Measurements from ENCODE around the gene DIABLO.
"Not testable (repeated sequence)": the region's sequence is repeated elsewhere in the genome, so short reads cannot be mapped to it uniquely, and the experiment has no call there.

Gene DIABLO

DNA sequence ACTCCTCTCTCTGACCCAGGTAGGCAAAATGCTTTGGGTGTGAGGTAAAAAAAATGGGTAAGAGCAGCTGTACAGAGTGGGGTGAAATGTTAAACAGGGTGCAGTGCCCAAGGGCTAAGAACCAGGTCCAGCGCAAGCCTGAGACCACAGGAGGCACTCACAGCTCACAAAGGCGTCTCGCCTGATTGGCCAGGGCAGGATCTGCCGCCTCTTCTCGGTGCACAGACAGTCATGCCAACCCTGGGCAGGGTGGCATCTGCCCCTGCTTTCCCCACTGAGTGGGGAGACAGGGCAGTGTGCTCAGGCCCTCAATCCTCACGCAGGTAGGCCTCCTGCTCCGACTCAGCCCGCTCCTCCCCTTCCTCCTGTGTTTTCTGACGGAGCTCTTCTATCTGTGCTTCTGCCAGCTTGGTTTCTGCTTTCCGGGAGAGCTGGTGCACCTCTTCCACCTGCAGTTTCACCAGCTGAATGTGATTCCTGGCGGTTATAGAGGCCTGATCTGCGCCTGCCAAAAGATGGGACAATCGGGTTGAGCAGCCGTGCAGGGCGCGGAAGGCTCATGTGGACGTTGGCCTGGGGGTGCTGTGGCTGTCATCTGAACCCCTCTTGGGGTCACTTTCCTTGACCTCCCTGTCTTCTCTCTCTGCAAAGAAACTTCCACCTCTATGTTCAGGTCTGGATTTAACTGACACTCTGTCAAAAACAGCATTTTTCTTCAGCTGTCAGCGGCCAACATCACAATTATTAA lies 17.6 kb downstream of the DIABLO start:
- Histone ChIP-seq H3K4me3 (ENCODE audit: low read depth in 1 of 2, low read length in 2 of 2) (no peak overlapping the region), H3K4me1 (ENCODE audit: control insufficient read depth in 1 of 2, insufficient read depth in 2 of 2, low read length in 2 of 2) (peaks cover 0 to 7% of the 10 kb centered on the region in 2 donors), H3K9me3 (ENCODE audit: control insufficient read depth in 1 of 2, low read length in 2 of 2) (no peaks in the 10 kb centered on the region), H3K27me3 (ENCODE audit: low read depth, low read length) (peaks cover 14% of the 10 kb centered on the region), H3K27ac (ENCODE audit: low read length) (no peak overlapping the region), H3K36me3 (ENCODE audit: control insufficient read depth in 1 of 2, insufficient read depth in 2 of 2, low read length in 2 of 2) (peaks cover 23 to 42% of the 10 kb centered on the region in 2 donors)

DNA sequence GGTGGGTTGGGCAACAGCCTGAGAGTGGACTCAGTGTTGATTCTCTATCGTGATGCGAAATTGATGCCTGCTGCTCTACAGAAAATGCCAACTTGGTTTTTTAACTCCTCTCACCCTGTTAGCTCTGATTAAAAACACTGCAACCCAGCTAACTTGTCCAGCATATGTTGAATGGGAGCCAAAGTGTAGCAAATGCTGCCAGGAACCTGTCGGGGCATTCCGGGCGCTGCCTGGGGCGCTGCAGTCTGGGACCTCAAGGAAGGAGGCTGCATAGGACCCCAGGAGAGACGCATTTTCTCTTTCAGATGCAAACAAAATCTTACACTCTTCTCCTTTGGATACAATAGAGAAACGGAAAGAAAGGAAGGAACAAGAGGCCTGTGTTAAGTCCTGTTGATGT lies 18.5 kb downstream of the DIABLO start:
- Histone ChIP-seq H3K4me3 (ENCODE audit: low read depth in 1 of 2, low read length in 2 of 2) (no peak overlapping the region), H3K27me3 (ENCODE audit: low read depth, low read length) (peaks cover 18% of the 10 kb centered on the region), H3K27ac (ENCODE audit: low read length) (no peak overlapping the region), H3K36me3 (ENCODE audit: control insufficient read depth in 1 of 2, insufficient read depth in 2 of 2, low read length in 2 of 2) (peaks cover 18 to 34% of the 10 kb centered on the region in 2 donors), H3K9me3 (ENCODE audit: control insufficient read depth in 1 of 2, low read length in 2 of 2) (no peaks in the 10 kb centered on the region), H3K4me1 (ENCODE audit: control insufficient read depth in 1 of 2, insufficient read depth in 2 of 2, low read length in 2 of 2) (peaks cover 0 to 12% of the 10 kb centered on the region in 2 donors)

DNA sequence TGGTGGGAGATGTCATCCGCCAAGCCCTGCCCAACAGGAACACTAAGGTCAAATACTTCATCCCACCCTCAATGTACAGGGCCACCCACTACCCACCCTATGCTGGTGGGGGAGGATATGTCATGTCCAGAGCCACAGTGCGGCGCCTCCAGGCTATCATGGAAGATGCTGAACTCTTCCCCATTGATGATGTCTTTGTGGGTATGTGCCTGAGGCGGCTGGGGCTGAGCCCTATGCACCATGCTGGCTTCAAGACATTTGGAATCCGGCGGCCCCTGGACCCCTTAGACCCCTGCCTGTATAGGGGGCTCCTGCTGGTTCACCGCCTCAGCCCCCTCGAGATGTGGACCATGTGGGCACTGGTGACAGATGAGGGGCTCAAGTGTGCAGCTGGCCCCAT lies 18.9 kb downstream of the DIABLO start:
- peaks cover 0 to 12% of the 10 kb centered on the region in 2 donors for H3K4me1 ChIP-seq (ENCODE audit: control insufficient read depth in 1 of 2, insufficient read depth in 2 of 2, low read length in 2 of 2)
- peaks cover 18% of the 10 kb centered on the region for H3K27me3 ChIP-seq (ENCODE audit: low read depth, low read length)
- H3K9me3 ChIP-seq (ENCODE audit: control insufficient read depth in 1 of 2, low read length in 2 of 2) = no peaks in the 10 kb centered on the region
- no peak overlapping the region for H3K27ac ChIP-seq (ENCODE audit: low read length)
- H3K4me3 ChIP-seq (ENCODE audit: low read depth in 1 of 2, low read length in 2 of 2) = no peak overlapping the region
- H3K36me3 ChIP-seq (ENCODE audit: control insufficient read depth in 1 of 2, insufficient read depth in 2 of 2, low read length in 2 of 2) = peaks cover 14 to 30% of the 10 kb centered on the region in 2 donors

DNA sequence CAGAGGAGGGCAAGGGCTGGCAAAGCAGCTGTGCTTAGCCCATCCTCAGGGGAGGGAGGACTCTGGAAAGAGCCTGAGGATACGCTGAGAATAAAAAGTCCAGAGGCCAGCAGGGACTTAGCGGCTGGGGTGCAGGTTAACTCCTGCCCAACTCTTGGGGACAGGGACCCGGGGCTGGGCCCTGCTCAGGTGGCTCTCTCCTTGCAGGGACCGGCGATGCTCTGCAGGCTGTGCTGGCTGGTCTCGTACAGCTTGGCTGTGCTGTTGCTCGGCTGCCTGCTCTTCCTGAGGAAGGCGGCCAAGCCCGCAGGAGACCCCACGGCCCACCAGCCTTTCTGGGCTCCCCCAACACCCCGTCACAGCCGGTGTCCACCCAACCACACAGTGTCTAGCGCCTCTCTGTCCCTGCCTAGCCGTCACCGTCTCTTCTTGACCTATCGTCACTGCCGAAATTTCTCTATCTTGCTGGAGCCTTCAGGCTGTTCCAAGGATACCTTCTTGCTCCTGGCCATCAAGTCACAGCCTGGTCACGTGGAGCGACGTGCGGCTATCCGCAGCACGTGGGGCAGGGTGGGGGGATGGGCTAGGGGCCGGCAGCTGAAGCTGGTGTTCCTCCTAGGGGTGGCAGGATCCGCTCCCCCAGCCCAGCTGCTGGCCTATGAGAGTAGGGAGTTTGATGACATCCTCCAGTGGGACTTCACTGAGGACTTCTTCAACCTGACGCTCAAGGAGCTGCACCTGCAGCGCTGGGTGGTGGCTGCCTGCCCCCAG lies 19.6 kb downstream of the DIABLO start:
- Histone ChIP-seq H3K4me1 (ENCODE audit: control insufficient read depth in 1 of 2, insufficient read depth in 2 of 2, low read length in 2 of 2) (peaks cover 0 to 12% of the 10 kb centered on the region in 2 donors), H3K36me3 (ENCODE audit: control insufficient read depth in 1 of 2, insufficient read depth in 2 of 2, low read length in 2 of 2) (peaks cover 13 to 25% of the 10 kb centered on the region in 2 donors), H3K27ac (ENCODE audit: low read length) (no peak overlapping the region), H3K9me3 (ENCODE audit: control insufficient read depth in 1 of 2, low read length in 2 of 2) (no peaks in the 10 kb centered on the region), H3K27me3 (ENCODE audit: low read depth, low read length) (peaks cover 18% of the 10 kb centered on the region), H3K4me3 (ENCODE audit: low read depth in 1 of 2, low read length in 2 of 2) (no peak overlapping the region)

DNA sequence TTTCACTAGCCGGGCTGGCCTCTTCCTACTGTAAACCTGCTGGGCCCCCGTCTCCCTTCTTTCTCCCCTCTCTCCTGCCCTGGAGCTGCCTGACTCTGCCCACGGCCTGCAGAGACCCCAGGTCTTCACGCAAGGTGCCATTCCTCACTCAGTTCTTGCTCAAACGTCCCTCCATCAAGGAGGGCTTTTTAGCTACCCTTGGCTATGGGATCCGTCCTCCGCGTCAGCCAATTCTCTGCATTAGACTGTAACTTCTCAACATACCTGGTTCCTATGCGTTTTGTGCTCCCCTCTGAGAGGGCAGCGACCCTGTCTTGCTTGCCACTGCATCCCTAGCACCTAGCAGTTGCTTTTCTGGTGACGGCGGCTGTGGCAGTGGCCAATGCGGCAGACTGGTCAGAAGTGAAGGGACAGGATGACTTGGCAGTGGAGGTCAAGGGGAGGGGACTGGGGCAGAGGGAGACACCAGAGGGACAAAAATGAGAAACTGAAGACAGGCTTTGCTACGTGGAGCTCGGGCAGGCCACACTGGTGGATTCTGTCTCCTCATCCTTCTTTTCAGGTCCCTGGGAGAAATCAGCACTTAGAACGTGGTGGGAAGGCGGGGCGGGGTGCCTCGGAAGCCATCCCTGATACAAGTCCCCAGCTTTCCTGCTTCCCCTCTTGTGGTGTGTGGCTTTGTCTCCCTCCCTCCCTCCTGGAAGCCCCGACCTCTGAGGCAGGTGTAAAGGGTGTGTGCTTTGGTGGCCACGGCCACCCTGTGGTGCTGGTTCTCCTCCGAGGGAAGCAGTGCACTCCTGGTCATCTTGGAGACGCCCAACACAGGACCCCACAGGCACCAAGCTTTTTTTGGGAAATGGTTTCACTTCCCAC lies 20.6 kb downstream of the DIABLO start:
- no peaks in the 10 kb centered on the region for H3K9me3 ChIP-seq (ENCODE audit: control insufficient read depth in 1 of 2, low read length in 2 of 2)
- no peak overlapping the region for H3K4me3 ChIP-seq (ENCODE audit: low read depth in 1 of 2, low read length in 2 of 2)
- H3K36me3 ChIP-seq (ENCODE audit: control insufficient read depth in 1 of 2, insufficient read depth in 2 of 2, low read length in 2 of 2) = peaks cover 13 to 22% of the 10 kb centered on the region in 2 donors
- H3K27ac ChIP-seq (ENCODE audit: low read length) = no peak overlapping the region
- H3K27me3 ChIP-seq (ENCODE audit: low read depth, low read length) = peaks cover 18% of the 10 kb centered on the region
- peaks cover 0 to 12% of the 10 kb centered on the region in 2 donors for H3K4me1 ChIP-seq (ENCODE audit: control insufficient read depth in 1 of 2, insufficient read depth in 2 of 2, low read length in 2 of 2)

DNA sequence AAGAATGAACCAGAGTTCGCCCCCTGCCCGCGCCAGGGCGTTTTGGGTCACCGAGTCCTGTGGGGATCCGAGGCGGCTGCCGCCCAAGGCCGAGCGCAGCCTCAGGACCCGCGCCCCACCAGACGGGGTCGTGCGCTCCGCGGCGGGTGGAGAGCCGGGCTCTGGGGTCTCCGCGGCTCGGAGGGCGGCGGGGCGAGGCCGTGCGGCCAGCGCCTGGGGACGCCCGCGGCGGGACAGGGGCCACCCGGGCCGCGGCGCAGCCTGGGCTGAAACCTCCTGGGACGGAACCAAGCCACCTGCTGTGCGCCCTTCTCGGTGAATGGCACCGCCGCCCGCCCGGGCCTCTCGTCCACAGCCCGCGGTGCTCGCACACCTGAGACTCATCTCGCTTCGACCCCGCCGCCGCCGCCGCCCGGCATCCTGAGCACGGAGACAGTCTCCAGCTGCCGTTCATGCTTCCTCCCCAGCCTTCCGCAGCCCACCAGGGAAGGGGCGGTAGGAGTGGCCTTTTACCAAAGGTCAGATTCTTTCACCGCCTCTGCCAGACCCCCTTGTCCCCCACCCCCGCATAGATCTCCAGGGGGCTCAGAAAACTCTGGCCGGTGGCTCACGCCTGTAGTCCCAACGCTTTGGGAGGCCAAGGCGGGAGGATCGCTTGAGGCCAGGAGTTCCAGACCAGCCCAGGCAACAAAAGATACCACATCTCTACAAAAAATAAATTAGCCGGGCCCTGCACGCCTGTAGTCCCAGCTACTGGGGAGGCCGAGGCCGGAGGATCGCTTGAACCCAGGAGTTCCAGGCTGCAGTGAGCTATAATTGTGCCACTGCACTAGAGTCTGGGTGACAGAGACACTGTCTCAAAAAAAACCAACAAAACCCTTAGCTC lies 21.4 kb downstream of the DIABLO start:
- peak overlapping the region in 1 of 2 donors; percentile 61 for H3K4me3 ChIP-seq (ENCODE audit: low read depth in 1 of 2, low read length in 2 of 2)
- peaks cover 10 to 19% of the 10 kb centered on the region in 2 donors for H3K36me3 ChIP-seq (ENCODE audit: control insufficient read depth in 1 of 2, insufficient read depth in 2 of 2, low read length in 2 of 2)
- no peak overlapping the region for H3K27ac ChIP-seq (ENCODE audit: low read length)
- peaks cover 0 to 12% of the 10 kb centered on the region in 2 donors for H3K4me1 ChIP-seq (ENCODE audit: control insufficient read depth in 1 of 2, insufficient read depth in 2 of 2, low read length in 2 of 2)
- no peaks in the 10 kb centered on the region for H3K9me3 ChIP-seq (ENCODE audit: control insufficient read depth in 1 of 2, low read length in 2 of 2)
- peaks cover 18% of the 10 kb centered on the region for H3K27me3 ChIP-seq (ENCODE audit: low read depth, low read length)

DNA sequence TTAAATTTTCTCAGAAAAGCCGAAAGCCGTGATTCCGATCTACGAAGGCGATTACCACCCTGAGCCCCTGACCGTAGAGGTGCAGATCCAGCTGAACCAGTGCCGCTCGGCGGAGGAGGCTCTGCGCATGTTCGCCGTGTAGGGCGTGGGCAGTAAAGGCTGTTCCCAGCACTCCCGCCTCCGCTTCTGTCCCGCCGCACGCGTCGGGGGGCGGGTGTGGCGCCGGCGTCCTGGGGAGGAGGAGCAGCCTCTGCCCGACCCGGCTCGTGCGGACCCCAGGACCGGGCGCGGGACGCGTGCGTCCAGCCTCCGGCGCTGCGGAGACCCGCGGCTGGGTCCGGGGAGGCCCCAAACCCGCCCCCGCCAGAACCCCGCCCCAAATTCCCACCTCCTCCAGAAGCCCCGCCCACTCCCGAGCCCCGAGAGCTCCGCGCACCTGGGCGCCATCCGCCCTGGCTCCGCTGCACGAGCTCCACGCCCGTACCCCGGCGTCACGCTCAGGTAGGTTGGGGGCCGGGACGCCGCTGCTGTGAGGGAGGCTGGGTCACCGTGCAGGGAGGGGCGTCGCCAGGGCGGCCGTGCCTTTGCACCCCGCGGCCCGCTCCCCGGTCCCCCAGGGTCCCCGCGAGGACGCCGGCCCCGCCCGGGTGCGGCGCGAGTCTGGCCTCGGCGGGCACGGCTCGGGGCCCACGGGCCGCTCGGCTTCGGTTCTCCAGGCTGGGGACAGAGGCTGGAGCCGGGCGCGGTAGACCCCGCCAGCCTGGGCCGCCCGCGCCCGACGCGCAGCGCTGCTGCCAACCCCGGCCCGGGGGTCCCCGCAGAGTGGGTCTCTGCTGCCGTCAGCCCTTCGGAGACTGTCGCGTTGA lies 22.3 kb downstream of the DIABLO start, which contains the start of gene B3GNT4:
Gene B3GNT4 (plus strand): TSS at position 409 of the 866 bp plus-strand sequence. CDS start 910 bp downstream, outside the sequence.
- peaks cover 0 to 12% of the 10 kb centered on the region in 2 donors for H3K4me1 ChIP-seq (ENCODE audit: control insufficient read depth in 1 of 2, insufficient read depth in 2 of 2, low read length in 2 of 2)
- peak within 1 kb of the TSS; percentile 56 to 61 for H3K4me3 ChIP-seq (ENCODE audit: low read depth in 1 of 2, low read length in 2 of 2)
- H3K9me3 ChIP-seq (ENCODE audit: control insufficient read depth in 1 of 2, low read length in 2 of 2) = no peaks in the 10 kb centered on the region
- peaks cover 18% of the 10 kb centered on the region for H3K27me3 ChIP-seq (ENCODE audit: low read depth, low read length)
- H3K27ac ChIP-seq (ENCODE audit: low read length) = no peak within 1 kb of the TSS
- peaks cover 9 to 18% of the 10 kb centered on the region in 2 donors for H3K36me3 ChIP-seq (ENCODE audit: control insufficient read depth in 1 of 2, insufficient read depth in 2 of 2, low read length in 2 of 2)

DNA sequence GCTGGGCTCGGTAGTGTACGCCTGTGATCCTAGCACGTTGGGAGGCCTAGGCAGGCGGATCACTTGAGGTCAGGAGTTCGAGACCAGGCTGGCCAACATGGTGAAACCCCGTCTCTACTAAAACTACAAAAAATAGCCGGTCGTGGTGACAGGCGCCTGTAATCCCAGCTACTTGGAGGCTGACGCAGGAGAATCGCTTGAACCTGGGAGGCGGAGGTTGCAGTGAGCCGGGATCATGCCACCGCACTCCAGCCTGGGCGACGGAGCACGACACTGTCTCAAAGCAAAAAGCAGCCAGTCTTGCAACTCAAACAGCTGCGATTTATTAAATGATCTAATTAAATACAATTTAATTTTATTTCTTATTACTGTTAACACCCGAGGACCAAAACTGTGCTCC lies 23.0 kb downstream of the DIABLO start:
- peaks cover 18% of the 10 kb centered on the region for H3K27me3 ChIP-seq (ENCODE audit: low read depth, low read length)
- peaks cover 1 to 10% of the 10 kb centered on the region in 2 donors for H3K36me3 ChIP-seq (ENCODE audit: control insufficient read depth in 1 of 2, insufficient read depth in 2 of 2, low read length in 2 of 2)
- not testable (repeated sequence) for H3K27ac ChIP-seq (ENCODE audit: low read length); H3K9me3 ChIP-seq (ENCODE audit: control insufficient read depth in 1 of 2, low read length in 2 of 2)
- peak overlapping the region; percentile 56 to 61 for H3K4me3 ChIP-seq (ENCODE audit: low read depth in 1 of 2, low read length in 2 of 2)
- peaks cover 0 to 12% of the 10 kb centered on the region in 2 donors for H3K4me1 ChIP-seq (ENCODE audit: control insufficient read depth in 1 of 2, insufficient read depth in 2 of 2, low read length in 2 of 2)

DNA sequence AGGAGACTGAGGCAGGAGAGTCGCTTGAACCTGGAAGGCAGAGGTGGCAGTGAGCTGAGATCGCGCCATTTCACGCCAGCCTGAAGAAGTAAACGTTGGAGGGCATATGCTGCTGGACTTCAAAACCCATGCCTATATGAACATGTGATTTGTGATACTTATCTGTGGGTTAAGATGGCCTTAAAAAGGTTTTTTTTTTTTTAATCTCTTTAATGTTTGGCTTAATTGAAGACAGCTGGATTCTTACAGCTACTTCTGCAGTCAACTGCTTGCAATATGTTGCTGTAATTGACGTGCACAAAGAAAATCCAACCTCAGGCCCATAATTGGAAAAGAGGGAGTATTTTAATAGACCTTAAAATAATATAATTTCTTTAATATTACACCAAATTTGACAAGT lies 23.8 kb downstream of the DIABLO start:
- peaks cover 18% of the 10 kb centered on the region for H3K27me3 ChIP-seq (ENCODE audit: low read depth, low read length)

More for the DNA sequence above, 23.8 kb downstream of the DIABLO start:
- Histone ChIP-seq H3K9me3 (ENCODE audit: control insufficient read depth in 1 of 2, low read length in 2 of 2) (no peaks in the 10 kb centered on the region), H3K36me3 (ENCODE audit: control insufficient read depth in 1 of 2, insufficient read depth in 2 of 2, low read length in 2 of 2) (peaks cover 0 to 3% of the 10 kb centered on the region in 2 donors), H3K27ac (ENCODE audit: low read length) (no peak overlapping the region), H3K4me1 (ENCODE audit: control insufficient read depth in 1 of 2, insufficient read depth in 2 of 2, low read length in 2 of 2) (peaks cover 0 to 12% of the 10 kb centered on the region in 2 donors), H3K4me3 (ENCODE audit: low read depth in 1 of 2, low read length in 2 of 2) (no peak overlapping the region)
